KOPT-K1 (cell line): ENCODE measurements around the gene ATXN2.
A peak's percentile ranks its signal among the peaks of the same experiment; 100 is the strongest.
"Not testable (repeated sequence)": the region's sequence is repeated elsewhere in the genome, so short reads cannot be mapped to it uniquely, and the experiment has no call there.

Experiments
- H3K27ac ChIP-seq: fragments of 200-600 bp; sonication (generic); 2 replicates; pipeline ENCODE4 v1.5.1; 2016; ENCODE audit warnings: antibody characterized with exemption, mild to moderate bottlenecking, low read depth, low read length; ENCODE audit not compliant: poor library complexity, severe bottlenecking
- H3K36me3 ChIP-seq: fragments of 200-600 bp; sonication (generic); 2 replicates; pipeline ENCODE4 v1.5.1; 2017; ENCODE audit warnings: antibody characterized with exemption, mild to moderate bottlenecking, low read length, moderate library complexity; ENCODE audit not compliant: insufficient read depth
- H3K9me3 ChIP-seq: fragments of 200-600 bp; sonication (generic); 2 replicates; pipeline ENCODE4 v1.5.1; 2017; ENCODE audit warnings: antibody characterized with exemption, low read length, mild to moderate bottlenecking; ENCODE audit not compliant: insufficient read depth, poor library complexity, severe bottlenecking

The ATXN2 gene

GRCh38 chr12:111598637-111599452, at the start of gene ATXN2:
Gene ATXN2, minus strand, starts transcription at chr12:111599315. Its CDS starts 281 bp downstream, at chr12:111599034.
- Histone ChIP-seq H3K36me3 (peaks cover 3% of the 10 kb centered on the region; the same call in 1 of the 2 replicates), H3K27ac (peak within 1 kb of the TSS; percentile 94), H3K9me3 (no peaks in the 10 kb centered on the region)

GRCh38 chr12:111645433-111645832, 46.3 kb upstream of the ATXN2 start:
- H3K9me3 ChIP-seq, result no peaks in the 10 kb centered on the region
- no peak overlapping the region for H3K27ac ChIP-seq
- peaks cover 92% of the 10 kb centered on the region for H3K36me3 ChIP-seq

GRCh38 chr12:111643427-111643826, 44.3 kb upstream of the ATXN2 start:
- Histone ChIP-seq H3K9me3 (no peaks in the 10 kb centered on the region), H3K36me3 (peaks cover 91% of the 10 kb centered on the region), H3K27ac (no peak overlapping the region)

GRCh38 chr12:111642681-111643426, 43.7 kb upstream of the ATXN2 start:
- peaks cover 92% of the 10 kb centered on the region for H3K36me3 ChIP-seq
- no peaks in the 10 kb centered on the region for H3K9me3 ChIP-seq
- no peak overlapping the region for H3K27ac ChIP-seq

- H3K27ac ChIP-seq, result no peak overlapping the region
- no peaks in the 10 kb centered on the region for H3K9me3 ChIP-seq
- peaks cover 68% of the 10 kb centered on the region for H3K36me3 ChIP-seq
Measured at GRCh38 chr12:111640506-111640905, 41.4 kb upstream of the ATXN2 start.

- peaks cover 49% of the 10 kb centered on the region for H3K36me3 ChIP-seq
- H3K27ac ChIP-seq, result no peak overlapping the region
Measured at GRCh38 chr12:111638556-111638955, 39.4 kb upstream of the ATXN2 start.

GRCh38 chr12:111636209-111636945, 37.3 kb upstream of the ATXN2 start:
- Histone ChIP-seq H3K9me3 (no peaks in the 10 kb centered on the region), H3K36me3 (peaks cover 30% of the 10 kb centered on the region), H3K27ac (no peak overlapping the region)

More at GRCh38 chr12:111638556-111638955, 39.4 kb upstream of the ATXN2 start:
- H3K9me3 ChIP-seq, result no peaks in the 10 kb centered on the region

- Histone ChIP-seq H3K9me3 (no peaks in the 10 kb centered on the region), H3K36me3 (peaks cover 21% of the 10 kb centered on the region), H3K27ac (no peak overlapping the region)
Measured at GRCh38 chr12:111635524-111635923, 36.4 kb upstream of the ATXN2 start.

- H3K36me3 ChIP-seq, result no peaks in the 10 kb centered on the region
- no peak overlapping the region for H3K27ac ChIP-seq
- H3K9me3 ChIP-seq, result no peaks in the 10 kb centered on the region
Measured at GRCh38 chr12:111628505-111629260, 29.6 kb upstream of the ATXN2 start.

- Histone ChIP-seq H3K27ac (no peak overlapping the region), H3K9me3 (no peaks in the 10 kb centered on the region), H3K36me3 (no peaks in the 10 kb centered on the region)
Measured at GRCh38 chr12:111626230-111626629, 27.1 kb upstream of the ATXN2 start.

- no peaks in the 10 kb centered on the region for H3K36me3 ChIP-seq
- H3K27ac ChIP-seq, result no peak overlapping the region
Measured at GRCh38 chr12:111624540-111624939, 25.4 kb upstream of the ATXN2 start.

GRCh38 chr12:111617841-111618240, 18.7 kb upstream of the ATXN2 start:
- not testable (repeated sequence) for H3K9me3 ChIP-seq, H3K27ac ChIP-seq, H3K36me3 ChIP-seq

More at GRCh38 chr12:111624540-111624939, 25.4 kb upstream of the ATXN2 start:
- no peaks in the 10 kb centered on the region for H3K9me3 ChIP-seq

GRCh38 chr12:111616177-111616623, 17.1 kb upstream of the ATXN2 start:
- Histone ChIP-seq H3K36me3 (no peaks in the 10 kb centered on the region), H3K9me3 (no peaks in the 10 kb centered on the region), H3K27ac (no peak overlapping the region)

GRCh38 chr12:111607239-111607638, 8.1 kb upstream of the ATXN2 start:
- no peaks in the 10 kb centered on the region for H3K36me3 ChIP-seq
- H3K27ac ChIP-seq, result no peak overlapping the region
- H3K9me3 ChIP-seq, result no peaks in the 10 kb centered on the region
